ENCODE measurements around the gene SPART.

The SPART gene

DNA sequence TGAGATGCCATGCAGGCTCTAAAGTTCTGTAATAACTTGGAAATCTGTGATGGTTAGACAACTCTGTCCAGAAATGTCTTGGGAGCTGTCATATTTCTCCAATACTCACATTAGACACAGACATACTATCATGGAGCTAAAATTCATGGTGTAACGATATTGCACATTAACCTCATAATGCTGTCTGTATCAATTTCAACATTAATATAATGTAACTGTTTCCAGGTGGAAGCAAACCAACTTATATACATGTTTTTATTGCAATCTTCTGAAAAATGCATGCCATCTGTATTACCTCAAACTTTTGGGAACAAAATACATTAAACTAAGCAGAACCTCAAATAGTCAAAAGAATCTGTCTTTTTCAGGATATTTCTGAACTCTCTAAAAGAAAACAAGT lies 14.7 kb upstream of the SPART start:
- FAIRE-seq = no peak
- TF ChIP-seq POLR2A (IDR thresholded peaks at IDR 0.05; ENCODE audit: low read depth, low read length) = no peak
- DNase-seq (ENCODE audit: insufficient read length, low spot score) = no peak

DNA sequence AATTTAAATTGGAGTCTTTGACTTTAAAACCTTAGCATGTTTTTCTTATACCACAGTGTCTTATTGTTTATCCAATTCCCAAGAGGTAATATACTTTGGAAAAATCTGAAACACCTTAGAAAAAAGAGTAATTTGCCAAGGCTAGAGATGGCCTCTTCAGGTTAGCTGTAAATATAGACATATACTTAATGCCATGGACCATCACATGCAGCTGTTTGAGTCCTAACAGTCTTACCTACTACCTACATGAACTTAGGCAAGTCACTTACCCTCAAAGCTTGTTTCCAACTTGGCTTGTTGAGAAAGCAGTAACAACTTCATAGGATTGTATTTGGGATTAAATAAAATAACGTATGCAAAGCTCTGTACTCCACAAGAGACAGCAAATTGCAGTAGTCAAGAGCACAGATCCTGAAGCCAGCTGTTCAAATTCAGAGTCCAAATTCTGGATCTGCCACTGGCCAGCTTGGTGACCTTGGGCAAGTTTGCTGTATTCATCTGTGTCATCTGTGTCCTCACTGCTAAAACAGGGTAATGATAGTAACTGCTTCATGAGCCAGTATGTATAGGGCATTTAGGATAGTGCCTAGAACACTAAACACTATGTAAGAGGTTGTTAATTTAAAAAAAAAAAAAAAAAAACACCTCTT lies 13.2 kb upstream of the SPART start:
- DNase-seq (ENCODE audit: insufficient read length, low spot score) (no peak), FAIRE-seq (no peak)
- TF ChIP-seq POLR2A (IDR thresholded peaks at IDR 0.05; ENCODE audit: low read depth, low read length) = no peak

DNA sequence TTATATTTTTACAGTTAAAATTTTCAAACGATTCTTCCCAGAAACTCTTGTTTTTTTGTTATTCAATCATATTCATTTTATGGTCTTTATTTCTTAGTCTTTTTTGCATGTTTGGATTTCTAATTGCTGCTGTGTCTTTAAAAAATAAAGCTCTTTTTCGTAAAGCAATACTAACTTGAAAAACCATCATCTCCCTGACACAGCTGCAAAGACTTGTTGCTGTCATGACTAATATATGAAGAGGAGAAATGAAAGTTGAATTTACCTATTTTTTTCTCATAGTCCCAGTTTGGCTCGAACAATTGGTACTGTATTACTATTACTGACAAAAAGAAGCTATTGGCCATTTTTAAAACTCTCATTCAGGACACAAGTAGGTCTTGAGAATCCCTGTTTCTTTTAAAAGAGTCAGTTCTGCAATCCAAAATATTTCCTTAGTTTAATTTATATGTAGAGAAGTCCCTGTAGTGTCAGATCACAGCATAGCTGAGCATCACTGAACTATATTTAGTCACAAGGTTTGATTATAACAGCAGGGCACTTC lies 12.1 kb upstream of the SPART start:
- FAIRE-seq (no peak), DNase-seq (ENCODE audit: insufficient read length, low spot score) (no peak)
- no peak for TF ChIP-seq POLR2A (IDR thresholded peaks at IDR 0.05; ENCODE audit: low read depth, low read length)

DNA sequence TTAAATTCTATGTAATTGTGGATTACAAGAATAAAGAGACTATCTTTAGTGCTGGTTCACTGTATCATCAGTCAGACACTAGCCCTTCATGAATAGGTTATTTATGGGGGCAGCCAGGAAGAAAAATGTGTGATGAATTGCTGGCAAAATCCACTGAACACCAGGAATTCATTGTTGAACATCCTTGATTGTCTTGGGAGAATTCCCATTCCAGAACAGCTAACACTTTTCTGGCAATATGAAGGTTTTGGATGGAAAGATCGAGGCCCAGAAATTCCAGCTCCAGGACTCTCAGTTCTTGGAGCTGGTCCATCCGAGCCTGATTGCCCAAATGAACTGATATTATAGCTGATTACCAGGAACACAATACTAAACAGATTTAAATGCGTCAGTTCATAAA lies 11.5 kb upstream of the SPART start:
- DNase-seq (ENCODE audit: insufficient read length, low spot score) (no peak), FAIRE-seq (no peak)
- no peak for TF ChIP-seq POLR2A (IDR thresholded peaks at IDR 0.05; ENCODE audit: low read depth, low read length)

DNA sequence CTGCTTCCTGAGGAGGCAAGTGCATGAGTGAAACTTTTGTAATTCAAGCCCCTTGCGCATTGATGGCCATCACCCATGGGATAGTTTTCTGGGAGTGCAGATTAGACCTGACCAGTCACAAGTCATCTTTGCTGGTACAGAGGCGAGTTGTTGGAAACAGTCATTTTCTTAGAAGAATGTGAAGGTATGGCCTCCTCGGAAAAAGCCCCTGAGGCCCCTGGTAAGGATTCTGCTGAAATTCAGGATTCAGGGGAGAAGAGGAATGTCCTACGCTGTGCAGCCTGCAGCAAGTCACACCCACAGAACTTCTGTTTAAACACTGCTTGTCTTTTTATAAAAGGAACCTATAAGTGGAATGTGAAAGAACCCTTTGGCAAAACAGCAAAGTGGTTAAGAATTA lies 11.0 kb upstream of the SPART start:
- DNase-seq (ENCODE audit: insufficient read length, low spot score) (no peak), FAIRE-seq (no peak)
- no peak for TF ChIP-seq POLR2A (IDR thresholded peaks at IDR 0.05; ENCODE audit: low read depth, low read length)

DNA sequence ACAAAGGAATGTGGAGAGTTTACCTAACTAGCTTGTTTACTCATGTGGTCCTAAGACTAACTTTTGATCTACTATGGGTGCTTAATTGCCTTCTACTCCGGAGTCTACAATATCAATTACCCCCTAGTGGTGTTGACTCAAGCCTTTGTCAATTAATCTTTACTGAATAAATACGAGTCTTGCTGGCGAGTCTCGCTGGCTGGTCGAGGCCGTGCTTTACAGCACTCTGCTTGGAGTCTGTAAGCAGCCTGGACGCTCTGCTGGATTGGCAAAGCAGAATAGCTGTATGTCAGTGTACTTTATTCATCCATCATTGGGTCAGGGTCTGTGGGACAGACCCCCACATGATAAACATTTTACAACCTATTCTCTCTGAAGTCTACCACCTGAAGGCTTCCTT lies 9.9 kb upstream of the SPART start:
- no peak for DNase-seq (ENCODE audit: insufficient read length, low spot score)
- FAIRE-seq = no peak
- TF ChIP-seq POLR2A (IDR thresholded peaks at IDR 0.05; ENCODE audit: low read depth, low read length) = no peak

DNA sequence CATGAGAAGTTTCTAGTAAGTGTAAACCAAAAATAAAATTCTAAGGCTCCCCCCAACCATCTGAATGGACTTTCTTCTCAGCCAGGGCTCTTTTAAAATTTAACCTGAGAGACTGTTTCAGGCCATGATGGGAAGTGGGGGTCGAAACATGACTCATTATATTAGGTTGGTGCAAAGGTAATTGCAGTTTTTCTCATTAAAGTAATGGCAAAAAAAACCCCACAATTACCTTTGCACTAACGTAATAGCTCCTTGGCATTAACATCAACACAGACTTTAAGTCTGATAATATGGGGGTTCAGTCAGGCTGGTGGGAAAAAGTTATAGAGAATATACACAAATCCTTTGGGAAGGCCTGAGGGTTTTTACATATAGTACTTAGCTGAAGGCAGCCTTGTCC lies 9.4 kb upstream of the SPART start:
- FAIRE-seq (no peak), DNase-seq (ENCODE audit: insufficient read length, low spot score) (no peak)
- TF ChIP-seq POLR2A (IDR thresholded peaks at IDR 0.05; ENCODE audit: low read depth, low read length) = no peak

DNA sequence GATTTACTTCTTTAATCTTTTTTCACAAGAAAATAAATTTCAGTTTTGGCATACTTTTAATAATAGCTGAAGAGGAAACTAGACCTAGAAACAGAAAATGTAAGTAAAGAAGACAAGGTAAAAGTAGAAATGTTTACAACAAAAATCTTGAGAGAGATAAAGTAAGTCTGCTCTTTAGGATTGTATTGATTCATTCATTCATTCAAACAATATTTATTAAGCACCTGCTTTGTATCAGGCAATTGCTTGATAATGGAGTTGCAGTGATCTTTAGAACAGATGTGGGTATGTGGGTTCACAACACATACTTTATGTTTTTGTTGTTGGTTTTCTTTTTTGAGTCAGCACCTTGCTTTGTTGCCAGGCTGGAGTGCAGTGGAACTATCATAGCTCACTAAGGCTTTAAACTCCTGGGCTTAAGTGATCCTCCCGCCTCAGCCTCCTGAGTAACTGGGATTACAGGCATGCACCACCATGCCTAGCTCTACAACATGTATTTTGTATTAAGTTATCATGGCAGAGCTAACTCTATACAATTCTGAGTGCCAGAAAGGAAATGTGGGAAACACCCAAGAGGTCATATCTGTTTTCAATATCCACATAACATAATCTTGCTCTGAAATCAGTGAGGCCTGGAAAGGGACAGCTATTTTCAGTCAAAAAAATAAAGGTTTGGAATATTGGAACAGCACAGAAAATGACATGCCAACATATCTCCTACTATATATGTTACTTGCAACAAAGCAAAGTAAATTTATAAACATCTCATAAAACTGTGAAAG lies 8.8 kb upstream of the SPART start:
- FAIRE-seq (no peak), DNase-seq (ENCODE audit: insufficient read length, low spot score) (no peak)
- TF ChIP-seq POLR2A (IDR thresholded peaks at IDR 0.05; ENCODE audit: low read depth, low read length) = no peak

DNA sequence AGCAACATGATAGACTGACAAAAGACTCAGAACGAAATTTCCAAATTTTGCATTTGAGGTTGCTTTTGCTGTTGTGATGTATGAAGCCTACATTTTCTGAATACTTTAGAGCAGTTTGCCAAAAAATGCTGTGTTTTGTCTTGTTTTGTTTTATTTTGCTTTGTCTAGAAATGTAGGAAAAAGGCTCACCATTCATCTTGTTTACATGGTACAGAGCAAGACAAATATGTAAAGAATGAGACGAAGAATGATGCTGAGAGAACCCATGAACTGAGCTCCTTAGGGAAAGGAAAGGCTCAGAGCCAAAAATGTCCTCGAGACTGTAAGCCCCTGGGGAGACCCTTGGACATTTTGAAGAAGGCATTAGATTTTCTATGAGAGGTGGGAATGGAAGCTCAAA lies 6.8 kb upstream of the SPART start:
- FAIRE-seq (no peak), DNase-seq (ENCODE audit: insufficient read length, low spot score) (no peak)
- no peak for TF ChIP-seq POLR2A (IDR thresholded peaks at IDR 0.05; ENCODE audit: low read depth, low read length)

DNA sequence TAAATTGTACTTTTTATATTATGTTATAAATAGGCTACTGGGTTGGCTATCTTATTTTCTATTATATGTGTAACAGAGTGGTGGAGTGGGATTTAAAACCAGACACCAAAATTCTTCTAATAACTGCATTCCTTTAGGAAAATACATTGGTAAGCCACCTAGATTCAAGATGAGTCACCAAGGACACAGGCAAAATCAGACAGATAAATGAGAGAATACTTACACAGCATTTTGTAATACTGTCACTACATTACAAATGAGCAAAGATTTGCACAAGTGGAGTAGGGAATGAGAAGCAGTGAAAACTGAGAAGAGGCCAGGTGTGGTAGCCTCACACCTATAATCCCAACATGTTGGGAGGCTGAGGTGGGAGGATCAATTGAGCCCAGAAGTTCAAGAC lies 6.2 kb upstream of the SPART start:
- no peak for FAIRE-seq
- DNase-seq (ENCODE audit: insufficient read length, low spot score) = no peak

DNA sequence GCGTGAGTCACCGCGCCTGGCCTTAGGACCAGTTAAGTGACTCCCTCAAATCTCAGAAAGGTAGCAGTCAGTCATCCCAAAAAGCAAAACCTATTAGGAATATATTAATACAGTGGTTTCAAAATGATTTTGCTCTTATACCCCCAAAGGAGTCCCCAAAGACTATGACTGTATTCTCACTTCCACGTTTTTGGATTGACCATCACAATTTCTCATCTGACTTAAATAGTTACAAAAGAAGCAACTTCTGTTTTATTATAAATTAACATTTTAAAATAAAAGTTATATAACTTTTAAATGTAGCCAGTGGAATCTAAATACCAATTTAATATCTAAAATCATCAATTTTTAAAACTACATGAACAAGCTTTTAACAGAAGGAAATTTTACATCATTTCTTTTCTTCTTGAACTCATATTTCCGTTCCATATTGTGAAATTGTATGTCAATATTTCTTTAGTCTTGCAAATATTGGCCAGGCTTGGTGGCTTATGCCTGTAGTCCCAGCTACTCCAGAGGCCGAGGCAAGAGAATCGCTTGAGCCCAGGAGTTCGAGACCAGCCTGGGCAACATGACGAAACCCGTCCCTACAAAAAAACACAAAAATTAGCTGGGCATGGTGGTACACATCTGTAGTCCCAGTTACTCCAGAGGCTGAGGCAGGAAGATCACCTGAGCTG lies 1.5 kb upstream of the SPART start:
- FAIRE-seq = no peak
- no peak for TF ChIP-seq POLR2A (IDR thresholded peaks at IDR 0.05; ENCODE audit: low read depth, low read length)

More for the DNA sequence above, 6.2 kb upstream of the SPART start:
- no peak for TF ChIP-seq POLR2A (IDR thresholded peaks at IDR 0.05; ENCODE audit: low read depth, low read length)

DNA sequence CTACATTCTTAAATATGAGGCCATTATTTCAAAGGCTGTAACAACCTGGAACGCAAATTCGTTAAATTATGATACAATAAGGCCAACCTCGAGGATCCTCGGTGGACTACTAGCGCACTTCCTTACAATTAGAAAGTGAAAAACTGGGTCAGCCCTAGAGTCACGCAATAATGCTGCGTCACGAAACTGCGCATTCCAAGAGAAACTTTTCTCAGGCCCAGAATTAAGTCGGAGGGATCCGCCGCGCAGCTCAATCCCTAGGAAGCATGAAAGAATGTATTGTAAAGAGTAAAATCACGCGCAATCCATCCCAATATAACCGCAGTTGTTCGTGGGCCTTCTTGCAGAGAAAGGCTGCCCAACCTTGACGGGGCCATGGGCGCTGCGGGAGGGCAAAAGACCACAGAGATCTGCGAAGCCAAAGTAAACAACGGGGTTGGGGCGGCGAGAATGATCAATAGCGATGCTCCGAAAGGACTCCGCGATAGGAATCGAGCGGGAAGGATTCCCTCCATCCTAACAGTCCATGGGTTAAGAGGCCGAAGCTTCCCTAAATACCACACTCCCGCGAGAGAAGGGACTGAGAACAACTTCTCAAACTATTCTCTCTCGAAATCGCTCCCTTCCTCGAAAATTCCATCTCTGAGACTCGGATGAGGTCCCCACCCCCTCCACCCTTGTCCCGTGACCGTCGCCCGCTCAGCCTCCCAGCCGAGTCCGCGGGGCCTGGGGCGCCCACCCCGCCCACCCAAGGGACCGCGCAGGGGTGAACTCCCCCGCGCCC lies 564 bp downstream of the SPART start:
- 0 out of 2 replicates have a peak, but pooled peaks have one; percentile 26 for TF ChIP-seq POLR2A (IDR thresholded peaks at IDR 0.05; ENCODE audit: low read depth, low read length)
- DNase-seq (ENCODE audit: insufficient read length, low spot score) = peak; percentile 15
- FAIRE-seq = no peak

More for the DNA sequence above, 1.5 kb upstream of the SPART start:
- DNase-seq (ENCODE audit: insufficient read length, low spot score) = no peak

DNA sequence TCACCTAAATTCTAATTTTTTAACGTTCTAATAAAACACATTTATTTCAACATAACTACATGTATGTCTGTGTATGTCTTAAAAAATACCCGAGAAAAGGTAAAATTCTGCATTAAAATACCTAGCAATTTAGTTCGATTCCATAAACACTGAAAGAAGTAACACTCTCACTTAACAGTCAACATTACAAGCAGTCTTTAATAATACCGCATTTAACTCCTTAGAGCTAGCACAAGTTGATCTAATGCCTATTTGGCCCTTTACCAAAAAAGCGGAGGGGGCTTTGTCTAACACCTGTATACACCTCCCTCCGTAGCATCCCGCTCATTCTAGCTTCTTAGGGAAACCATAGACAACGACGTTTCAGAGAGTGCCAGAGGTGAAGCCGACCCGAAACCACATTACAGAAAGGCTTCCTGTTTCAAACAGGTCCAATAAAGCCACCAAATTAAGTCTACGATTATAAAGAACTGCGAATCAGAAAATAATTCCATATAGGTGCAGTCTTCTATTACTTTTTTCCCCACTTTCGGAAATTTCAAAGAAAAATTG lies 1.2 kb downstream of the SPART start:
- DNase-seq (ENCODE audit: insufficient read length, low spot score) = no peak
- TF ChIP-seq POLR2A (IDR thresholded peaks at IDR 0.05; ENCODE audit: low read depth, low read length) = no peak
- no peak for FAIRE-seq
